HCT116 (cell line): Measurements from ENCODE around the gene ERC2. TPM values are rescaled to one million over a fixed set of nuclear protein-coding genes. Genes with fewer than 3 reads are reported as not detected.

Experiments used
- ATAC-seq: fragments of 200-7000 bp; cut with Tn5 transposase; 2 replicates; pipeline ENCODE4 v1.9.1; 2020; ENCODE audit warnings: mild to moderate bottlenecking, moderate library complexity
- BruUV-seq: library from RNA; stranded (reverse); fragments of 400-500 nt; replicated peaks from 2 replicates; lab custom pipeline; 2021; lab: Mats Ljungman, UMichigan
- CTCF ChIA-PET: fragments of 300-600 bp; sonication (Branson Sonifier 250); formaldehyde crosslinking; loops from one replicate; lab custom pipeline; 2021; ENCODE audit warnings: antibody characterized with exemption; lab: Charles Lee
- POLR2A ChIA-PET: fragments of 300-600, 350-600 bp; sonication (Branson Sonifier 250); formaldehyde crosslinking; loops from one replicate; lab custom pipeline; 2021; ENCODE audit warnings: antibody characterized with exemption; lab: Charles Lee
- RAD21 ChIA-PET, 2 experiments: fragments of 300-600 bp; sonication (Branson Sonifier 250); formaldehyde crosslinking; loops; one replicate each; lab custom pipeline; 2023; ENCODE audit warnings: low total read pairs in 2 of 2; ENCODE audit not compliant: uncharacterized antibody in 2 of 2, unreplicated experiment in 2 of 2, low non-redundant PET in 1 of 2; lab: Charles Lee
- DNase-seq: peaks from one replicate; pipeline ENCODE4 v3.0.0-alpha.2; 2010; ENCODE audit warnings: low read depth, low spot score
- H2AFZ ChIP-seq: fragments of 200-600 bp; shearing (Covaris generic), sonication (generic); 2 replicates; pipeline ENCODE4 v1.6.1; 2017; ENCODE audit warnings: low read depth, mixed run types, mixed read lengths, antibody characterized with exemption, low read length; ENCODE audit not compliant: poor library complexity, severe bottlenecking
- H3K27ac ChIP-seq: 2 replicates; pipeline ENCODE4 v1.5.1; 2012; ENCODE audit warnings: low read depth, low read length
- H3K27me3 ChIP-seq: fragments of 200-600 bp; sonication (generic); 2 replicates; pipeline ENCODE4 v1.6.1; 2016; ENCODE audit warnings: mixed run types, low read length, mixed read lengths; ENCODE audit not compliant: insufficient read depth
- H3K36me3 ChIP-seq, 2 experiments: fragments of 200-500 bp in 1 of 2; fragments of 200-600 bp in 1 of 2; sonication (Bioruptor generic) in 1 of 2; sonication (generic) in 1 of 2; 2 replicates each; pipeline versions ENCODE4 v1.5.1 to v1.6.1; 2014 to 2016; ENCODE audit warnings: low read length in 2 of 2, inconsistent platforms in 1 of 2, mixed read lengths in 1 of 2, mixed run types in 1 of 2; ENCODE audit not compliant: insufficient read depth in 2 of 2, control insufficient read depth in 1 of 2
- H3K4me1 ChIP-seq, 2 experiments: fragments of 200-600 bp in 1 of 2; sonication (generic) in 1 of 2; 2 replicates each; pipeline versions ENCODE4 v1.5.1 to v1.6.1; 2012 to 2017; ENCODE audit warnings: low read length in 2 of 2, inconsistent platforms in 1 of 2, mild to moderate bottlenecking in 1 of 2, mixed read lengths in 1 of 2, mixed run types in 1 of 2, moderate library complexity in 1 of 2; ENCODE audit not compliant: insufficient read depth in 2 of 2, control insufficient read depth in 1 of 2
- H3K4me2 ChIP-seq: fragments of 200-600 bp; sonication (generic); 2 replicates; pipeline ENCODE4 v1.6.1; 2017; ENCODE audit warnings: mixed run types, low read length, mixed read lengths
- H3K4me3 ChIP-seq, 2 experiments: fragments of 200-600 bp in 1 of 2; sonication (generic) in 1 of 2; replicated peaks in 1 of 2; 2 replicates each; pipeline ENCODE4 v1.5.1; 2011 to 2016; ENCODE audit warnings: low read length in 2 of 2, control low read depth in 1 of 2, low read depth in 1 of 2, mild to moderate bottlenecking in 1 of 2, mixed read lengths in 1 of 2, mixed run types in 1 of 2
- H3K79me2 ChIP-seq: fragments of 200-600 bp; sonication (generic); 2 replicates; pipeline ENCODE4 v1.6.1; 2017; ENCODE audit warnings: mild to moderate bottlenecking, mixed run types, low read length, moderate library complexity, mixed read lengths; ENCODE audit not compliant: insufficient read depth
- H3K9ac ChIP-seq: fragments of 200-600 bp; sonication (generic); 2 replicates; pipeline ENCODE4 v1.6.1; 2016; ENCODE audit warnings: low read length, mixed read lengths
- H3K9me2 ChIP-seq: fragments of 200-600 bp; sonication (generic), shearing (Covaris generic); 2 replicates; pipeline ENCODE4 v1.6.1; 2017; ENCODE audit warnings: mixed run types, mild to moderate bottlenecking, moderate library complexity; ENCODE audit not compliant: insufficient read depth
- H3K9me3 ChIP-seq, 2 experiments: fragments of 200-500 bp in 1 of 2; fragments of 200-600 bp in 1 of 2; sonication (Bioruptor generic) in 1 of 2; sonication (generic) in 1 of 2; 2 replicates each; pipeline ENCODE4 v1.6.1; 2014 to 2017; ENCODE audit warnings: low read length in 2 of 2, mixed read lengths in 2 of 2, inconsistent platforms in 1 of 2, low read depth in 1 of 2, mild to moderate bottlenecking in 1 of 2, mixed run types in 1 of 2, moderate library complexity in 1 of 2; ENCODE audit not compliant: control insufficient read depth in 1 of 2, insufficient read depth in 1 of 2
- H4K20me1 ChIP-seq: fragments of 200-600 bp; sonication (generic), shearing (Covaris generic); 2 replicates; pipeline ENCODE4 v1.6.1; 2017; ENCODE audit warnings: mixed run types, mild to moderate bottlenecking, moderate library complexity; ENCODE audit not compliant: insufficient read depth
- ATF3 ChIP-seq: IDR thresholded peaks from 2 replicates; pipeline ENCODE4 v1.6.1; 2012
- CBX3 ChIP-seq: IDR thresholded peaks from 2 replicates; pipeline ENCODE4 v1.6.1; 2012; ENCODE audit warnings: low read depth
- CEBPB ChIP-seq: IDR thresholded peaks from 2 replicates; pipeline ENCODE4 v1.6.1; 2012; ENCODE audit warnings: low read depth
- CTCF ChIP-seq, 3 experiments: fragments of 200-600 bp in 1 of 3; sonication (generic) in 1 of 3; IDR thresholded peaks in 2 of 3; conservative IDR thresholded peaks in 1 of 3; 2 replicates each; pipeline ENCODE4 v1.5.1; 2012 to 2017; ENCODE audit warnings: low read depth in 2 of 3, low read length in 2 of 3, antibody characterized with exemption in 1 of 3, borderline replicate concordance in 1 of 3, control low read depth in 1 of 3, mild to moderate bottlenecking in 1 of 3, mixed read lengths in 1 of 3, mixed run types in 1 of 3, moderate library complexity in 1 of 3; ENCODE audit not compliant: insufficient read depth in 1 of 3
- EGR1 ChIP-seq: IDR thresholded peaks from 2 replicates; pipeline ENCODE4 v1.6.1; 2012; ENCODE audit warnings: low read depth
- EZH2 ChIP-seq: fragments of 200-600 bp; sonication (generic); IDR thresholded peaks from 2 replicates; pipeline ENCODE4 v1.6.1; 2017; ENCODE audit warnings: antibody characterized with exemption, mixed run types
- EZH2phosphoT487 ChIP-seq: fragments of 200-600 bp; IDR thresholded peaks from 2 replicates; pipeline ENCODE4 v1.6.1; 2018; ENCODE audit warnings: antibody characterized with exemption, borderline replicate concordance
- FOSL1 ChIP-seq: IDR thresholded peaks from 2 replicates; pipeline ENCODE4 v1.6.1; 2012; ENCODE audit warnings: low read depth
- JUND ChIP-seq: IDR thresholded peaks from 2 replicates; pipeline ENCODE4 v1.6.1; 2012
- MAX ChIP-seq: IDR thresholded peaks from 2 replicates; pipeline ENCODE4 v1.6.1; 2012
- POLR2A ChIP-seq: IDR thresholded peaks from 2 replicates; pipeline ENCODE4 v1.7.0; 2011; ENCODE audit warnings: borderline replicate concordance; ENCODE audit not compliant: insufficient read depth, insufficient read length; ENCODE audit errors: extremely low read depth
- POLR2AphosphoS5 ChIP-seq: IDR thresholded peaks from 2 replicates; pipeline ENCODE4 v1.6.1; 2011; ENCODE audit warnings: mild to moderate bottlenecking, low read depth, low read length, moderate library complexity
- RAD21 ChIP-seq: IDR thresholded peaks from 2 replicates; pipeline ENCODE4 v1.6.1; 2012; ENCODE audit warnings: low read depth, mild to moderate bottlenecking
- REST ChIP-seq: IDR thresholded peaks from 2 replicates; pipeline ENCODE4 v1.6.1; 2012; ENCODE audit warnings: low read depth
- SP1 ChIP-seq: IDR thresholded peaks from 2 replicates; pipeline ENCODE4 v1.6.1; 2012; ENCODE audit warnings: low read depth
- SRF ChIP-seq: IDR thresholded peaks from 2 replicates; pipeline ENCODE4 v1.6.1; 2012; ENCODE audit warnings: low read depth
- TCF7L2 ChIP-seq: IDR thresholded peaks from 2 replicates; pipeline ENCODE4 v1.7.0; 2011; ENCODE audit warnings: borderline replicate concordance, inconsistent platforms; ENCODE audit not compliant: insufficient read depth, insufficient read length; ENCODE audit errors: extremely low read depth
- YY1 ChIP-seq: IDR thresholded peaks from 2 replicates; pipeline ENCODE4 v1.6.1; 2011; ENCODE audit warnings: low read length, low read depth, moderate library complexity, mild to moderate bottlenecking; ENCODE audit not compliant: insufficient replicate concordance; ENCODE audit errors: extremely low read depth
- ZFX ChIP-seq: fragments of 450-650 bp; IDR thresholded peaks from 2 replicates; pipeline ENCODE4 v1.6.1; 2017
- ZNF274 ChIP-seq: fragments of 200-500 bp; sonication (Bioruptor generic); IDR thresholded peaks from 2 replicates; pipeline ENCODE4 v1.6.1; 2014; ENCODE audit warnings: mild to moderate bottlenecking, low read depth, low read length, inconsistent platforms
- intact Hi-C: fragments of 100-400 bp; cut with micrococcal nuclease; formaldehyde crosslinking; loops from 2 replicates; pipeline ENCODE4 v1.10.0; 2022
- total RNA-seq: library from RNA; stranded (reverse); gene quantifications from one replicate; pipeline ENCODE4 v1.2.1, GENCODE V29; 2021; ENCODE audit not compliant: unreplicated experiment

The ERC2 gene
- total RNA-seq, 1 experiment from 2014 or later, result not detected

- ChIA-PET RAD21 (no interaction called here), POLR2A (no interaction called here), CTCF (no interaction called here)
- DNase-seq (no peak), ATAC-seq (no peak)
- Histone ChIP-seq H3K4me1 (no peaks in the 10 kb centered on the region), H2AFZ (no peak overlapping the region), H3K9me3 (peaks cover 0 to 9% of the 10 kb centered on the region in 2 experiments; a peak in 2 of 4 replicates), H3K4me3 (no peak overlapping the region), H3K4me2 (no peak overlapping the region), H3K79me2 (no peaks in the 10 kb centered on the region), H4K20me1 (no peaks in the 10 kb centered on the region), H3K9me2 (no peaks in the 10 kb centered on the region), H3K27me3 (no peaks in the 10 kb centered on the region), H3K27ac (no peak overlapping the region), H3K9ac (no peak overlapping the region), H3K36me3 (no peaks in the 10 kb centered on the region)
- BruUV-seq, result no TSS peak
- TF ChIP-seq CTCF (IDR thresholded peaks at IDR 0.05 in 2 of 3, conservative IDR thresholded peaks at IDR 0.05 in 1 of 3; ENCODE audit: borderline replicate concordance in 1 of 3, insufficient read depth in 1 of 3, low read depth in 2 of 3, low read length in 2 of 3) (no peak), REST (no peak), EZH2 (no peak), EGR1 (no peak), FOSL1 (no peak), ZFX (no peak), TCF7L2 (no peak), ZNF274 (no peak), JUND (no peak), CBX3 (no peak), ATF3 (no peak), POLR2A (no peak), SRF (no peak), CEBPB (no peak), YY1 (no peak), SP1 (no peak), EZH2phosphoT487 (no peak), POLR2AphosphoS5 (no peak), MAX (no peak), RAD21 (no peak)
- intact Hi-C loops, result no loop called here
Measured at GRCh38 chr3:55519019-55519418, 949.2 kb downstream of the ERC2 start.
